ENCODE results near the gene KLF7.

GRCh38 chr2:207045531-207045930 is 120.2 kb downstream of the KLF7 start:
- TF ChIP-seq ZNF785 (CRISPR knock-in tag; IDR thresholded peaks at IDR 0.05) (no peak), CBX3 (IDR thresholded peaks at IDR 0.05; ENCODE audit: borderline replicate concordance in 1 of 2, low read length in 2 of 2) (no peak), CTCF (IDR thresholded peaks at IDR 0.05 in 2 of 3, conservative IDR thresholded peaks at IDR 0.05 in 1 of 3; ENCODE audit: insufficient read depth in 2 of 3, low read depth in 1 of 3, low read length in 3 of 3) (no peak), THRA (IDR thresholded peaks at IDR 0.05) (no peak), CHD1 (IDR thresholded peaks at IDR 0.05; ENCODE audit: low read length) (no peak), ZNF551 (CRISPR knock-in tag; IDR thresholded peaks at IDR 0.05) (no peak)
